Measurements from ENCODE around the gene LKAAEAR1. TPM values are rescaled to one million over a fixed set of nuclear protein-coding genes. Genes with fewer than 3 reads are reported as not detected.
A peak's percentile ranks its signal among the peaks of the same experiment; 100 is the strongest.

LKAAEAR1 gene
- total and polyA plus RNA-seq, 2 of the 13 experiments (the other 11 are each of a cell fraction or from before 2014, with no cell fraction given): not detected

- TF ChIP-seq ZBED4 (CRISPR knock-in tag; IDR thresholded peaks at IDR 0.05; ENCODE audit: borderline replicate concordance) (no peak), FIP1L1 (IDR thresholded peaks at IDR 0.05; ENCODE audit: borderline replicate concordance, insufficient read depth, low read depth, low read length) (no peak), AKNA (CRISPR knock-in tag; IDR thresholded peaks at IDR 0.05; ENCODE audit: borderline replicate concordance) (no peak), RFX3 (CRISPR knock-in tag; IDR thresholded peaks at IDR 0.05) (no peak), ZNF577 (CRISPR knock-in tag; IDR thresholded peaks at IDR 0.05; ENCODE audit: borderline replicate concordance, low read depth) (no peak), REXO4 (CRISPR knock-in tag; IDR thresholded peaks at IDR 0.05; ENCODE audit: borderline replicate concordance) (no peak; the same call in 1 of the 2 replicates), TFDP2 (CRISPR knock-in tag; IDR thresholded peaks at IDR 0.05) (no peak), ZNF510 (CRISPR knock-in tag; IDR thresholded peaks at IDR 0.05; ENCODE audit: low read depth) (0 out of 2 replicates have a peak, but pooled peaks have one; percentile 86), ZNF333 (CRISPR knock-in tag; IDR thresholded peaks at IDR 0.05; ENCODE audit: borderline replicate concordance) (0 out of 2 replicates have a peak, but pooled peaks have one; percentile 45), ZKSCAN8 (CRISPR knock-in tag; IDR thresholded peaks at IDR 0.05; ENCODE audit: borderline replicate concordance) (no peak), NFIC (IDR thresholded peaks at IDR 0.05; ENCODE audit: low read length) (no peak), THAP11 (CRISPR knock-in tag; IDR thresholded peaks at IDR 0.05) (peak; percentile 63; the same call in 1 of the 2 replicates), KAT7 (CRISPR knock-in tag; IDR thresholded peaks at IDR 0.05; ENCODE audit: borderline replicate concordance) (no peak; the same call in 1 of the 2 replicates), ZNF34 (CRISPR knock-in tag; IDR thresholded peaks at IDR 0.05; ENCODE audit: borderline replicate concordance) (no peak), PCBP2 (optimal IDR thresholded peaks at IDR 0.05; ENCODE audit: low read depth, low read length, poor library complexity, severe bottlenecking) (no peak)
These were observed 18.9 kb downstream of the LKAAEAR1 start (continued) for GRCh38 chr20:64065062-64065973.

All from HepG2 (cell line).